GM18861 (cell line): ENCODE data around the gene DDR1.
"Not testable (repeated sequence)": the region's sequence is repeated elsewhere in the genome, so short reads cannot be mapped to it uniquely, and the experiment has no call there.

Experiments
- ATAC-seq: cut with Tn5 transposase; IDR thresholded peaks from one replicate; pipeline ENCODE4 v1.9.1; 2021; ENCODE audit not compliant: unreplicated experiment

DDR1 gene

DNA sequence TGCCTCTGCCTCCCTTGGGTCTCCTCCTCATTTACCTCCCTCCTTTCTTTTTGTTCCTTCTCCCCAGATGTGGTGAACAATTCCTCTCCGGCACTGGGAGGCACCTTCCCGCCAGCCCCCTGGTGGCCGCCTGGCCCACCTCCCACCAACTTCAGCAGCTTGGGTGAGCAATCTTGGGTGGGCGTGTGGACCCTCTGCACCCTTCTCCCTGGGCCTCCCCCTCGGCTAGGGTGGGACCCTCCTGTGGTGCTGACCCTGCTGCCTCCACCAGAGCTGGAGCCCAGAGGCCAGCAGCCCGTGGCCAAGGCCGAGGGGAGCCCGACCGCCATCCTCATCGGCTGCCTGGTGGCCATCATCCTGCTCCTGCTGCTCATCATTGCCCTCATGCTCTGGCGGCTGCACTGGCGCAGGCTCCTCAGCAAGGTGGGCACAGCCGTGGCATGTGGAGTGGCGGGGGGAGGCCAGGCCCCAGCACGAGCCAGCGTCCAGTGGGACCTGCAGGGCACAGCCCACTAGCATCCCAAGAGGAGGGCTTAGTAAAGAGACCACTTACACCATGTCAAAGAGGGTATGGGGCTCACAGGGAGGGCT lies 8.8 kb downstream of the DDR1 start:
- ATAC-seq, result no peak

DNA sequence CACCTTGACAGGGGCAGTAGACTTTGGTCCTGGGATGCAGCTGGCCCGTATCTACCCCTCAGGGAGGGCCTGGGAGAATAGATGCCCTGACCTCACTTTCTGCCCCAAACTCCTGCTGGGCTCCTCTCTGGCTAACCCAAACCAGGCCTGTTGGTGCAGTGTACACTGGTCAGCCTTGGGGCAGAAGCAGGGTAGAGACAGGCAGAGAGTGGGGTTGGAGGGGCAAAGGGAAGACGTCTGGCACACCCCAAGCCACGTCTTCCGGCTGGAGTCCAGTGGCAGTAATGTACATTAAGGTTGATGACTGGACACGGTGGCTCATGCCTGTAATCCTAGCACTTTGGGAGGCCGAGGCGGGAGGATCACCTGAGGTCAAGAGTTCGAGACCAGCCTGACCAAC lies 9.3 kb downstream of the DDR1 start:
- ATAC-seq, result no peak

DNA sequence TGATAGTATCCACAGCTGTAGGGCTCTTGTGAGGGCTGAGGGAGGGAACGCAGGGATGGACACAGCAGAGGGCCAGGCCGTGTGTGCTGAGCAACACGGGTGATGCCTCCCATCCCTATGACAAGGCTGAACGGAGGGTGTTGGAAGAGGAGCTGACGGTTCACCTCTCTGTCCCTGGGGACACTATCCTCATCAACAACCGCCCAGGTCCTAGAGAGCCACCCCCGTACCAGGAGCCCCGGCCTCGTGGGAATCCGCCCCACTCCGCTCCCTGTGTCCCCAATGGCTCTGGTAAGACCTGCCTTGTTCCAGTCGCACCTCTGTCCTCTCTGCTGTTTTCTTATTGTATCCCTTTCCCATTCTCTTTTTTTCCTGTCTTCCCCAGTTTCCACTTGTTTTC lies 10.1 kb downstream of the DDR1 start:
- no peak for ATAC-seq

DNA sequence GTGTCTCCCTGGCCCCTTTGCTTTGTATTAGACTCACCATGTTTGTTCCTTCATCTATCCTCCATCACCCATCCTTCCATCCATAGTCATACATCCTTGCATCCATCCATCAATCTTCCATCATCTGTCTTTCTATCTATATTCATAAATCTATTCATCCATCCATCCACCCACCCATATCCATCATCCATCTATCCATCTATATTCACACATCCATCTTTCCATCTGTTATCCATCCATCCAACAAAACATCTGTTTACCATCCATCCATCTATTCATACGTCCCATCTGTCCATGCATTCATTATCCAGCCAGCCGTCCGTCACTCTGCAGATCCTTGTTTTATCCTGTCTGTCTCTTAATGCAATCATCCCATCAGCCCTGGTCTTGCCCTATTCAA lies 10.6 kb downstream of the DDR1 start:
- ATAC-seq, result no peak

DNA sequence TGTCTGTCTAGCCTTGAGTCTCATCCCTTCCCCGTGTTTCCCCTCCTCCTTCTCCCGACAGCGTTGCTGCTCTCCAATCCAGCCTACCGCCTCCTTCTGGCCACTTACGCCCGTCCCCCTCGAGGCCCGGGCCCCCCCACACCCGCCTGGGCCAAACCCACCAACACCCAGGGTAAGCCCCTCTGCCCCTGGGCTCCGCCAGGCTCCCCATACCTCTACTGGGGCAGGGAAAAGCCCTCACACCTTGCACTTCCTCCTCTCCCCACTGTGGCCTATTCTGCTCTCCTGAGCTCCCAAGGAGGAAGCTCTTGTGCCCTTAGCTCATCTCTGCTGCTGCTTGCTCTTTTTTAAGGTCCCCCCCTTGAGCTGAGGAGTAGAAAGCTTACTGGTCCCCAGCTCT lies 11.0 kb downstream of the DDR1 start:
- no peak for ATAC-seq

DNA sequence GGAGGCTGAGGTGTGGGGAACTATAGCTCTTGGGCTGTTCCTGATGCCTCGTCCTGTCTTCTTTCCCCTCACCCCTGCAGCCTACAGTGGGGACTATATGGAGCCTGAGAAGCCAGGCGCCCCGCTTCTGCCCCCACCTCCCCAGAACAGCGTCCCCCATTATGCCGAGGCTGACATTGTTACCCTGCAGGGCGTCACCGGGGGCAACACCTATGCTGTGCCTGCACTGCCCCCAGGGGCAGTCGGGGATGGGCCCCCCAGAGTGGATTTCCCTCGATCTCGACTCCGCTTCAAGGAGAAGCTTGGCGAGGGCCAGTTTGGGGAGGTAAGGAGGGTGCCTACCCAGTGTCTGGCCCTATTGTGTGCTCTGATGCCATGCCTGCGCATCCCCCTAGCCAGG lies 12.2 kb downstream of the DDR1 start:
- ATAC-seq, result no peak

DNA sequence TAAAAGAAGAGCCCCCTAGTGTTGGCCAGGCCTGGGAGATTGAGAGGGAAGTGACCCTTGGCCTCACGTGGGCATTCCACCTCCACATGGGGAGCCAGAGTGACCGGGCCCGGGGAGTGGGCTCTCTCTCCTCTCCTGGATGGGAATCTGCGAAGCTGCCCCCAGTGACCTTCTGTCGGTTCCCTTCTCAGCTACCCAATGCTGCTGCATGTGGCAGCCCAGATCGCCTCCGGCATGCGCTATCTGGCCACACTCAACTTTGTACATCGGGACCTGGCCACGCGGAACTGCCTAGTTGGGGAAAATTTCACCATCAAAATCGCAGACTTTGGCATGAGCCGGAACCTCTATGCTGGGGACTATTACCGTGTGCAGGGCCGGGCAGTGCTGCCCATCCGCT lies 13.6 kb downstream of the DDR1 start:
- ATAC-seq, result no peak

DNA sequence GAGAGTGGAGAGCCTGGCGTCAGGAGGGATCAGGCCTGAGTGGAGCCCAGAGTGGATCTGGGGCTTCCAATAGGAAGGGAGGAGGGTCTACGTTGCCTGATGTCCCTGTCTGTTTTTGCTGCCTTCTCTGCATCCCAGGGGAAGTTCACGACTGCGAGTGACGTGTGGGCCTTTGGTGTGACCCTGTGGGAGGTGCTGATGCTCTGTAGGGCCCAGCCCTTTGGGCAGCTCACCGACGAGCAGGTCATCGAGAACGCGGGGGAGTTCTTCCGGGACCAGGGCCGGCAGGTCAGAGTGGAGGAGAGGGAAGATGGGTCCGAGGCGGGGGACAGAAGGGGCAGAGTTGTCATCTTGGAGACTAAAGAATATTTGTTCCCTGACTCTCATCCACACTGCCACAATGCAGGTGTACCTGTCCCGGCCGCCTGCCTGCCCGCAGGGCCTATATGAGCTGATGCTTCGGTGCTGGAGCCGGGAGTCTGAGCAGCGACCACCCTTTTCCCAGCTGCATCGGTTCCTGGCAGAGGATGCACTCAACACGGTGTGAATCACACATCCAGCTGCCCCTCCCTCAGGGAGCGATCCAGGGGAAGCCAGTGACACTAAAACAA lies 14.5 kb downstream of the DDR1 start:
- no peak for ATAC-seq

DNA sequence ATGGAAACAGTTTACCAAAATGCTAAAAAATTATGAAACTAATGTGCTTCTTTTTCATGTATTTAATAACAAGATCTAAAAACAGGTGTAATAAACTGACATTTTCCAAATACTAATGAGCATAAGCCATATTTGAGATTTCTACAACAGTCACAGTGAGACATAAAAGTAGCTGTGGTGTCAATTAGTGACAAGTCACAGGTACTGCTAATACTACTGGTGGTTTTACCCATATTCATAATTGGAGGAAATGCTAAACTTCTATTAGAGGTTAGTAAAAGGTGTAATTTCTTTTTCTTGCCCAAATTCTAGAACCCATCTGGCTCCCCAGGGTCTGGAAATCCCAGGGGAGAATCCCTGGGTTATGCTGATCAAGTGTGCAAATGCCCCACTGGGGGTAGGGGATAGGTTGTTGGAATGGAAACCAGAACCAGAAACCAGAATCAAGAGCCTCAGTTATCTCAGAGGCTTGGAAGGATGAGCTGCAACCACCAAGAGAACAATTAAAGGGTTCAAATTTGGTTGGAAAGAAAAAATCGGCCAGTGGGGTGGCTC lies 16.6 kb downstream of the DDR1 start:
- no peak for ATAC-seq

DNA sequence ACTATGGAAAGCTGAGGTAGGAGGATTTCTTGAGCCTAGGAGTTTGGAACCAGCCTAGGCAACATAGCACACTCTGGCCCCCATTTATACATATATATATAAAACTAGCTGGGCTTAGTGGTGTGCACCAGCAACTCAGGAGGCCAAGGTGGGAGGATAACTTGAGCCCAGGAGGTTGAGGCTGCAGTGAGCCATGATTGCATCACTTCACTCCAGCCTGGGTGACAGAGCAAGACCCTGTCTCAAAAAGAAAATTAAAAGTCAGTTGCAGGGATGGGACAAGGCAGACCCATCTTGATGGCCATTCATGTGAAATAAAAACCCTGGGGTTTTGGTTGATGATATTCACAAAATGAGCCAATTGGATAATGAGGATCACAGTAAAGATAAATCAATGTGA lies 17.1 kb downstream of the DDR1 start:
- no peak for ATAC-seq

DNA sequence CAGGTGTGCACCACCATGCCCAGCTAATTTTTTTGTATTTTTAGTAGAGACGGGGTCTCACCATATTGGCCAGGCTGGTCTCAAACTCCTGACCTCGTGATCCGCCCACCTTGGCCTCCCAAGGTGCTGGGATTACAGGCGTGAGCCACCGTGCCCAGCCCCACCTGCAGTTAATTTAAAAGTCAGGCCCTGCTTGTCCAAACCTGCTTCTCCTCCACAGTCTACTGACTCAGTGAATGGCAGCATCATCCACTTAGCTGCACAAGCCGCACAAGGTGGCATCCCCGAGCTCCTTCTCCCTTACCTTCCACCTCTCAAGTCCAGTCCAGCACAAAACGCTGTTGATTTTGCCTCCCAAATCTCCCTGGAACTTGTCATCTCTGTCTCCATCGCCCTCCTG lies 17.9 kb downstream of the DDR1 start:
- ATAC-seq, result not testable (repeated sequence)

DNA sequence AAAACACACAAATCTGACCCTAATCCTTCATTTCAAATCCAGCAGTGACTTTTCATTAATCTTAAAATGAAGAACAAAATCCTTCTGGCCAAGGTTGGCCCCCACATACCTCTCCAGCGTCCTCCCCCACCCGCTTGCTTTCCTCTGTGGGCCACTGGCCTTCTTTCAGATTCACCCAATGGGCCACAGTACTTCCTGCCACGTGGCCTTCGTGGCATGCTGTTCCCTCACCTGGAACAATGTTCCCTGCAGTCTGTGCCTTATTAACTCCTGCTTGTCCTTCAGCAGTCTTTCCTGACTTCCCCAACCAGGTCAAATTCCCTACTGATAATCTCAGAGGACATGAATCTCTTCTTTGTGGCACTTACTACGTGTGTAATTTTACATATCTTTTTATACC lies 18.4 kb downstream of the DDR1 start:
- ATAC-seq, result no peak

DNA sequence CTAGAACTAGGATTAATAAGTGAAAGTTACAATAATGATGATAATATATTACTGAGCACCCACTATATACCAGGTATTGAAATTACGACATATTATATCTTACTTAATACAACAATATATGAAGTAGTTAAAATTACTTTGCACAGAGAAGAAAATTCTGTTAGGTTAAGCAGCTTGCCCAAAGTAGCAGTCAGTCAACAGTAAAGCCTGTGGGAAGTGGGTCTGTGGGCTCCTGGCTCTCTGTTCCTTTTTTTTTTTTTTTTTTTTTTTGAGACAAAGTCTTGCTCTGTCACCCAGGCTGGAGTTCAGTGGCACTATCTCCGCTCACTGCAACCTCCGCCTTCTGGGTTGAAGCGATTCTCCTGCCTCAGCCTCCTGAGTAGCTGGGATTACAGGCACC lies 18.9 kb downstream of the DDR1 start:
- ATAC-seq, result no peak

DNA sequence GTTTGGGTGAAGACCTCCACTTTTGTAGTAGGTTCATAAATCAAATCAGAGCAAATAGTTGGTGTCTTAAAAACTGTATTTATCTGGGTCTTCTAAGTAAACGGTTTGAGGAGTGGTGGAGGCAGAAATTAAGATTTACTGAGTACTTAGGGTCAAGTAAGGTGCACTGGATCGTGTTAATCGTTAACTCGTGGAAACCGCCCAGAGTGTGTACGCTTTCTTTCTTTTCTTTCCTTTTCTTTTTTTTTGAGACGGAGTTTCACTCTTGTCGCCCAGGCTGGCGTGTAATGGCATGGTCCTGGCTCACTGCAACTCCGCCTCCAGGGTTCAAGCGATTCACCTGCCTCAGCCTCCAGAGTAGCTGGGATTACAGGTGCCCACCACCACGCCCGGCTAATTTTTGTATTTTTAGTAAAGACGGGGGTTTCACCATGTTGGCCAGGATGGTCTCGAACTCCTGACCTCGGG lies 23.0 kb downstream of the DDR1 start:
- ATAC-seq, result not testable (repeated sequence)

DNA sequence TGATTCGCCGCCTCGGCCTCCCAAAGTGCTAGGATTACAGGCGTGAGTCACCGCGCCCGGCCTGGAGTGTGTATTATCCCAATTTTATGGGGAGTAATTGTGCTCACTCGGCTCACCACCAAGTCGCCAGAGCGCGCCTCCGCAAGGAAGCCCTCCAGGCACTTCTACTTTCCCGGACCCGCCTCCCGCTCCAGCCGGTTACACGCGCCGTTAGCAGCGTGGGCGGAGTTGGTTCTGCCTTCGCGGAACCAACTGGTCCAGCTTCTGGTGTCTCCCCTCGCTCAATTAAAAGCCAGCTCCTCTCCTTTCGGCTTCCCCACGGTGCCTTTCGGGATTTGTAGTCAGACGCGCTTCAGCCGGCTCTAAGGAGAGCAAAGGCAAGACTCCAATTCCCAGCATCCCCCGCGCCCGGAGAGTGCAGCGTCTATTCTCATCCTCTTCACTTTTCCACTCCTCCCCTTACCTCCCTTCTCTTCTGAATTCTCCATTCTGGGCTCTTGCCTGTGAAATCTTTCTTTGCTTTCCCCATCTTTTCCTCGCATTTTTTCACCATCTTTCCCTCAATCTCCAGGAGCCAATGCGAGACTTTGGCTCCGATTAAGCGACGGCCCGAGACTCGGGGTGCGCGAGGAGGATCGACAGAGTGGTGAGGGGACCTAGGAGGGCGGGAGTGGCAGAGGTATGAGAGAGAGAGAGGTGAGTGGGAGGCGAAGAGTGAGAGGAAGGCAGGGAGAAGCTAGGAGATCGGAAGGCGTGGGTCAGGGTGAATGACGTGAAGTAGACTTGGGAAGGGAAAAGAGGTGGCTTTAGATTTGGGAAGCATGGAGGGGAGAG lies 23.7 kb downstream of the DDR1 start, which contains the start of gene GTF2H4:
Gene GTF2H4 (plus strand): TSS at position 450 of the 834 bp plus-strand sequence.
- peak; percentile 92 for ATAC-seq

DNA sequence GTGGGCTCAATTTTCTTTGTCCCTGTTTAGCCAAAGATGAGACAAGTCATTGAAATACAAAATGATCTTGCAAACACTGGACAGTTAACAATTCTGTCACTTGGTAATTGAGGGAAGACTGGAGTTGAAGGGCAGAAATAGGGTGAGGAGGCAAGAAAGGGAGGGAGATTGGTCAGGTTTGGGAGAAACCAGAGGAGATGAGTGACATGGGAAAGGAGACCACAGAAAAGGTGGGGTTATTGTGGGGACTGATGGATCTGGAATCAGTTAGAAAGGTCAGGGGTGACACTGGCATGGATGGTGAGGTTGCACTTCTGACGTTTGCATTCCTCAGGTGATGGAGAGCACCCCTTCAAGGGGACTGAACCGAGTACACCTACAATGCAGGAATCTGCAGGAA lies 24.4 kb downstream of the DDR1 start:
- no peak for ATAC-seq

DNA sequence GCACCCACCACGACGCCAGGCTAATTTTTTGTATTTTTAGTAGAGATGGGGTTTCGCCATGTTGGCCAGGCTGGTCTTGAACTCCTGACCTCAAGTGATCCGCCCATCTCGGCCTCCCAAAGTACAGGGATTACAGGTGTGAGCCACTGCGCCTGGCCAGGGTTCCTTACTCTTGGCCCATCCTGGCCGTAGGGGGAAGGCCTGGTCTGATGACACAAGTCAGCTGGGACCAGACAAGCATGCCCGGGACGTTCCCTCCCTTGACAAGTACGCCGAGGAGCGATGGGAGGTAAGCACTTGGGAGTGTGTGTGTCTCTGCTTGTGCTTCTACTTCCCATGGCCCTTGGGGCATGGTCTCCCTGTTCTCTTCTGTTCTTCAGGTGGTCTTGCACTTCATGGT lies 26.2 kb downstream of the DDR1 start:
- ATAC-seq, result not testable (repeated sequence)

DNA sequence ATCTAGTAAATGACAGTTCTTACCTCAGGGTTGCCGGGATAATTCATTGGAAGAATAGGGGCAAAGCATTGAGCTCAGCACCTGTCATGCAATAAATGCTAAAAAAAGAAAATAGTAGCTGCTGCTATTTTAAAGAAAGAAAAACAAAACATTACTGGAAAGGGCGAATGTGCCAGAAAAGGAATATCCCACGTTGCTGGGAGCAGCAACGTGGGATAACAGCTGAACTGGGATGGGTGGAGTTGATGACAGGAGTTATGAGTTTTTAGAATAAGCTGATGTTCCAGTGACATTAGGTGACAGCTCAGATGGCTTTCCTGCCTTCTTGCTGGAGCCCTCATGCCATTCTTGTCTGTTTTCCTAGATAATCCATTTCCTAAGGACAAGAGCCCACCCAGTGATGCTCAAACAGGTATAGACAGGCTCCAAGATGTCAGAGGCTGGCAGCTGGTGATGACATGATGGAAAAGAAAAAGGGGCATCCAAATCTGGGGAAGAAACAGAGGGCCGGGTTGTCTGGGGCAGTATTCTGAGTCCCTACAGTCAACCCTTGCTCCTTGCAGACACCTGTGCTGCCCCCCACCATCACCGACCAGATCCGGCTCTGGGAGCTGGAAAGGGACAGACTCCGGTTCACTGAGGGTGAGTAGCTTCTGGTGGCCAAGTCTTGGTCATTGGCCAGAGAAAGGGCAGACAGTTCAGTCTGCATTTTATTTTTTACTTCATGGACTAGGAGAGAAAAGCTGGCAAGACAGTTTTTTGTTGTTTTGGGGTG lies 28.6 kb downstream of the DDR1 start:
- no peak for ATAC-seq

DNA sequence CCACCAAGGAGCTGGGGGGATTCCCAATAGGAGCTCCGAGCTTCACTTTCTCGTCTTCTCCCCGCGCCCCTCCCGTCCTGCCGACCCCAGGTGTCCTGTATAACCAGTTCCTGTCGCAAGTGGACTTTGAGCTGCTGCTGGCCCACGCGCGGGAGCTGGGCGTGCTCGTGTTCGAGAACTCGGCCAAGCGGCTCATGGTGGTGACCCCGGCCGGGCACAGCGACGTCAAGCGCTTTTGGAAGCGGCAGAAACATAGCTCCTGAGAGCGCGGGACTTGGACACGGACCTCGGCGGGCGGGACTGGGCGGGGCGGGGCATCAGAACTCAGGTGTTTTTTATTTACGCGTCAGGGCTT lies 29.4 kb downstream of the DDR1 start:
- no peak for ATAC-seq

DNA sequence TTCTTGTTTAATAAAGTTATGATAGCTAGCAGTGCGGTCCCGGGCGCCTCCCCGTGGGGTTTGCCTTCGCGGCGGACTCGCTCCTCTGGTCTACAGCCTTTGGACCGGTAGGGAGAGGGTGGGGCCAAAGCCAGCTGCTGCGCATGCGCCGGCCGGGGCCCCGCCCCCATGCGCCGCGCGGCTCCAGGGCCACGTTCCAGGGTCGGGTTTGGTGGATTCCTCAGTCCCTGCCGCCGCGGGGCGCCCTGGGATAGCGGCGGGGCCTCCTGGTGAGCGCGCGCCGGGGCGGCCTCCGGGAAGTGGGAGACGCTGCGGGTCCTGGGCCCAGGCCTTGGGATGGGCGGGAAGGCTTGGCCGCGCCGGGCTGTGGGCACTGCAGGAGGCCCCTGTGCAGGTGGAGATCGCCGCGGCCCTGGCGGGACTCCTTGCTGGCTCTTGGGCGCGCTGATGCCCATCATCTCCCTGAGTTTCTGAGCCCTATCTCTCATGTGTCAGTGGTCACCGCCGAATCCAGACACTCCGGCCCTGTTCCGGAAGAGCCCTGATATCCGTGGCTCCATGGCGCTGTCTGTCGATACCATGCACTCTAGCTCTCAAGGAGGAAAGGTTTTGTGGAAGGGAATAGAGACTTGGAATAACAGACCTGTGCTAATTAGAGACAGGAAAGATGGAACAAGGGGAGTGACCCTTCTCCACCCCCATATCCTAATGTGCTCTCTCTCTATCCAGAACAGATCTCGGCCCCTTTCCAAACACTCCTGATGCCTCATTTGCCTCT lies 29.9 kb downstream of the DDR1 start, which contains the start of gene VARS2:
Gene VARS2 (plus strand): TSS at position 163 of the 778 bp plus-strand sequence. CDS start 599 bp downstream, at position 762.
- ATAC-seq, result peak; percentile 70
